GM12891 (cell line): ENCODE data around the gene COL18A1.

Experiments
- POLR2A ChIP-seq: IDR thresholded peaks from 2 replicates; pipeline ENCODE4 v1.6.1; 2011; ENCODE audit warnings: low read depth, low read length, control low read depth
- POLR2AphosphoS5 ChIP-seq: IDR thresholded peaks from 2 replicates; pipeline ENCODE4 v1.6.1; 2011; ENCODE audit warnings: low read depth, low read length, control low read depth
- POU2F2 ChIP-seq: IDR thresholded peaks from 2 replicates; pipeline ENCODE4 v1.6.1; 2011; ENCODE audit warnings: low read depth, mild to moderate bottlenecking, control low read depth, low read length, moderate library complexity
- TAF1 ChIP-seq: IDR thresholded peaks from 2 replicates; pipeline ENCODE4 v1.6.1; 2011; ENCODE audit warnings: low read depth, low read length, control low read depth

GRCh38 chr21:45465611-45466329 lies 60.8 kb downstream of the COL18A1 start:
- no peak for TF ChIP-seq POLR2AphosphoS5
- TF ChIP-seq POLR2A = no peak
- TF ChIP-seq TAF1 = no peak
- TF ChIP-seq POU2F2 = no peak
